ENCODE measurements around the gene ITGA11. TPM values are rescaled to one million over a fixed set of nuclear protein-coding genes. Genes with fewer than 3 reads are reported as not detected.

Gene ITGA11
- total and polyA plus RNA-seq, 9 donors, result 1.2 to 34.5 (median 4.4) TPM

DNA sequence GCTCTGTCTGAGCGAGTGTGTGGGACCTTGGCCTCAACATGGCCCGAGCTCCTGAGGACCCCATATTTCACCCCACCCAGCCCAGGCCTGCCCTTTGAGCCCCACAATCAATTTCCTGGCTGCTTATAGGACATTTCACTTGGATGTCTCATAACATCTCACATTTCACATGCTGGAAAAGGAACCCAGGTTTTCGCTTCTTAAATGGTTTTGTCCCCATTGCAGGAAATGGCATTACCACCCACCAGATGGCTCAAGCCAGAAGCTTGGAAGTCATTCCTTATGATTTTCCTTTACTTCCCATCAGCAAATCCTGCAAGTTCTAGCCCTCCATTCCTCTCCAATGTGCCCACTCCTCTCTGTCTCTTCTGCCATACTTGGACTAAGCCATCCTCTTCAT, 14.9 kb downstream of the ITGA11 start:
- Histone ChIP-seq H3K4me1 (ENCODE audit: insufficient read depth) (peaks cover 15% of the 10 kb centered on the region), H3K4me3 (no peak overlapping the region), H3K27me3 (no peaks in the 10 kb centered on the region), H3K27ac (no peak overlapping the region), H3K36me3 (no peaks in the 10 kb centered on the region), H3K9me3 (no peaks in the 10 kb centered on the region)
- DNase-seq, result no peak
- intact Hi-C loops (cut with DNase I), result no loop called here
- WGBS, 3 donors, result 78 to 93% (median 91%) methylated on average over 3 of the region's 3 CpGs
- TF ChIP-seq EP300 (IDR thresholded peaks at IDR 0.05) (no peak), POLR2A (IDR thresholded peaks at IDR 0.05) (no peak)
- TF ChIP-seq, protein P1, sequence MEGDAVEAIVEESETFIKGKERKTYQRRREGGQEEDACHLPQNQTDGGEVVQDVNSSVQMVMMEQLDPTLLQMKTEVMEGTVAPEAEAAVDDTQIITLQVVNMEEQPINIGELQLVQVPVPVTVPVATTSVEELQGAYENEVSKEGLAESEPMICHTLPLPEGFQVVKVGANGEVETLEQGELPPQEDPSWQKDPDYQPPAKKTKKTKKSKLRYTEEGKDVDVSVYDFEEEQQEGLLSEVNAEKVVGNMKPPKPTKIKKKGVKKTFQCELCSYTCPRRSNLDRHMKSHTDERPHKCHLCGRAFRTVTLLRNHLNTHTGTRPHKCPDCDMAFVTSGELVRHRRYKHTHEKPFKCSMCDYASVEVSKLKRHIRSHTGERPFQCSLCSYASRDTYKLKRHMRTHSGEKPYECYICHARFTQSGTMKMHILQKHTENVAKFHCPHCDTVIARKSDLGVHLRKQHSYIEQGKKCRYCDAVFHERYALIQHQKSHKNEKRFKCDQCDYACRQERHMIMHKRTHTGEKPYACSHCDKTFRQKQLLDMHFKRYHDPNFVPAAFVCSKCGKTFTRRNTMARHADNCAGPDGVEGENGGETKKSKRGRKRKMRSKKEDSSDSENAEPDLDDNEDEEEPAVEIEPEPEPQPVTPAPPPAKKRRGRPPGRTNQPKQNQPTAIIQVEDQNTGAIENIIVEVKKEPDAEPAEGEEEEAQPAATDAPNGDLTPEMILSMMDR (IDR thresholded peaks at IDR 0.05), result no peak

- DNase-seq, result no peak
- Histone ChIP-seq H3K4me1 (ENCODE audit: insufficient read depth) (peaks cover 15% of the 10 kb centered on the region), H3K36me3 (no peaks in the 10 kb centered on the region), H3K4me3 (no peak overlapping the region), H3K27me3 (no peaks in the 10 kb centered on the region), H3K27ac (no peak overlapping the region), H3K9me3 (no peaks in the 10 kb centered on the region)
- intact Hi-C loops (cut with DNase I), result no loop called here
- TF ChIP-seq, protein P1 (IDR thresholded peaks at IDR 0.05), result no peak
- no peak for TF ChIP-seq POLR2A (IDR thresholded peaks at IDR 0.05)
- TF ChIP-seq EP300 (IDR thresholded peaks at IDR 0.05), result no peak
- 57 to 76% (median 65%) methylated on average over 4 of the region's 4 CpGs for WGBS, 3 donors
These were observed 15.8 kb downstream of the ITGA11 start for GRCh38 chr15:68416158-68416535.

- Histone ChIP-seq H3K27me3 (no peaks in the 10 kb centered on the region), H3K4me1 (ENCODE audit: insufficient read depth) (peaks cover 15% of the 10 kb centered on the region), H3K36me3 (no peaks in the 10 kb centered on the region), H3K4me3 (no peak overlapping the region), H3K27ac (no peak overlapping the region), H3K9me3 (no peaks in the 10 kb centered on the region)
- 57 to 75% (median 59%) methylated on average over 6 of the region's 6 CpGs for WGBS, 3 donors
- TF ChIP-seq, protein P1 (IDR thresholded peaks at IDR 0.05), result no peak
- no peak for TF ChIP-seq EP300 (IDR thresholded peaks at IDR 0.05)
- TF ChIP-seq POLR2A (IDR thresholded peaks at IDR 0.05), result no peak
- intact Hi-C loops (cut with DNase I), result no loop called here
- DNase-seq, result peak in 1 of 5 donors; percentile 12
These were observed 16.3 kb downstream of the ITGA11 start for GRCh38 chr15:68415501-68416157.

DNA sequence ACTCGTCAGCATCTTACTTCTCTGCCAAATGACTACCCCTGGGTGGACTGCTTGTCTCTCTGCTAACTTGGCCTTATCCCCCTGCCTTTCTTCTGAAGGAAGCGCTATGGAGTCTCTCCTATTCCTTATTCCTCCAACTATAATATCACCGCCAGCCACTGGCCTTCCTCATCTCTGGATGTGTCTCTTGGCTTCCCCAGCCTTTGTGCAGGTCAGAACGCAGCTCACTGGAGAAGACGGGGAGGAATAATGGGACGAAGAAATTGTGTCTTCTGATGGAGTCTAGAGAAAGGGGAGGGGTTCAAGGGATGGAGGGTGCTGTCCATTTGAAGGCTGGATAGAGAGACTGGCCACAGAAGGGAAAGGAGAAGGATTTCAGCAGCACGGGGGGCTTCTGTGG, 16.9 kb downstream of the ITGA11 start:
- Histone ChIP-seq H3K36me3 (no peaks in the 10 kb centered on the region), H3K27ac (no peak overlapping the region), H3K9me3 (no peaks in the 10 kb centered on the region), H3K4me1 (ENCODE audit: insufficient read depth) (peaks cover 15% of the 10 kb centered on the region), H3K4me3 (no peak overlapping the region), H3K27me3 (no peaks in the 10 kb centered on the region)
- no peak for TF ChIP-seq POLR2A (IDR thresholded peaks at IDR 0.05)
- TF ChIP-seq EP300 (IDR thresholded peaks at IDR 0.05), result no peak
- TF ChIP-seq, protein P1 (IDR thresholded peaks at IDR 0.05), result no peak
- DNase-seq, result no peak
- intact Hi-C loops (cut with DNase I), result no loop called here
- 77 to 94% (median 80%) methylated on average over 7 of the region's 7 CpGs for WGBS, 3 donors

All from ovary (tissue), 9 donors.